Fibroblast of lung (primary cell): ENCODE results near the gene CLC. TPM values are rescaled to one million over a fixed set of nuclear protein-coding genes. Genes with fewer than 3 reads are reported as not detected.

ENCODE experiments used
- DNase-seq, 2 donors: peaks; one replicate each; pipeline versions ENCODE4 v3.0.0 to v3.0.0-alpha.2; 2010; ENCODE audit warnings: low read depth in 2 of 2
- H2AFZ ChIP-seq: 2 replicates; pipeline ENCODE4 v1.5.1; 2012; ENCODE audit warnings: low read length, control low read depth, inconsistent platforms
- H3K27ac ChIP-seq: 2 replicates; pipeline ENCODE4 v1.5.1; 2011; ENCODE audit warnings: low read length, control low read depth; ENCODE audit not compliant: insufficient read depth
- H3K27me3 ChIP-seq: 2 replicates; pipeline ENCODE4 v1.5.1; 2011; ENCODE audit warnings: mild to moderate bottlenecking, low read length; ENCODE audit not compliant: control insufficient read depth, insufficient read depth
- H3K36me3 ChIP-seq: 2 replicates; pipeline ENCODE4 v1.5.1; 2011; ENCODE audit warnings: low read length; ENCODE audit not compliant: control insufficient read depth, insufficient read depth
- H3K4me1 ChIP-seq: 2 replicates; pipeline ENCODE4 v1.5.1; 2011; ENCODE audit warnings: low read length; ENCODE audit not compliant: control insufficient read depth, insufficient read depth; ENCODE audit errors: extremely low read depth
- H3K4me2 ChIP-seq: 2 replicates; pipeline ENCODE4 v1.5.1; 2011; ENCODE audit warnings: low read length, control low read depth; ENCODE audit not compliant: insufficient read depth; ENCODE audit errors: extremely low read depth
- H3K4me3 ChIP-seq, 4 experiments: fragments of 200-600 bp in 1 of 4; sonication (generic) in 1 of 4; replicated peaks in 1 of 4; 2 replicates each; pipeline ENCODE4 v1.5.1; 2011 to 2016; ENCODE audit warnings: low read length in 4 of 4, low read depth in 3 of 4, mild to moderate bottlenecking in 3 of 4, control low read depth in 2 of 4, inconsistent platforms in 1 of 4, mixed read lengths in 1 of 4; ENCODE audit not compliant: insufficient read depth in 1 of 4; ENCODE audit errors: control extremely low read depth in 1 of 4
- H3K79me2 ChIP-seq: 2 replicates; pipeline ENCODE4 v1.5.1; 2012; ENCODE audit warnings: mild to moderate bottlenecking, low read length, inconsistent platforms; ENCODE audit not compliant: control insufficient read depth, insufficient read depth
- H3K9ac ChIP-seq: 2 replicates; pipeline ENCODE4 v1.5.1; 2011; ENCODE audit warnings: mild to moderate bottlenecking, low read length, control low read depth; ENCODE audit not compliant: insufficient read depth
- H3K9me3 ChIP-seq: 2 replicates; pipeline ENCODE4 v1.5.1; 2012; ENCODE audit warnings: low read depth, low read length; ENCODE audit not compliant: control insufficient read depth, insufficient read depth
- H4K20me1 ChIP-seq: 2 replicates; pipeline ENCODE4 v1.5.1; 2011; ENCODE audit warnings: low read length; ENCODE audit not compliant: control insufficient read depth, insufficient read depth; ENCODE audit errors: extremely low read depth
- CTCF ChIP-seq, 2 donors: IDR thresholded peaks in 1 of 2; conservative IDR thresholded peaks in 1 of 2; 1 replicate in 1 of 2; 2 replicates in 1 of 2; pipeline ENCODE4 v1.5.1; 2011 to 2012; ENCODE audit warnings: low read length in 2 of 2, control low read depth in 1 of 2, inconsistent platforms in 1 of 2, low read depth in 1 of 2, mild to moderate bottlenecking in 1 of 2
- EZH2 ChIP-seq: IDR thresholded peaks from 2 replicates; pipeline ENCODE4 v1.5.1; 2012; ENCODE audit warnings: low read length, control low read depth, mild to moderate bottlenecking; ENCODE audit errors: missing control alignments
- polyA plus RNA-seq, 2 donors: library from polyadenylated mRNA; depleted of rRNA in 1 of 2; stranded (reverse) in 1 of 2; unstranded in 1 of 2; fragments of >200 nt; gene quantifications; 2 replicates each; pipeline ENCODE4 v1.2.1, GENCODE V29; 2011 to 2012; ENCODE audit warnings: missing spikeins in 1 of 2
- total RNA-seq: library from RNA; depleted of rRNA; stranded (reverse); fragments of >200 nt; gene quantifications from 2 replicates; pipeline ENCODE4 v1.2.1, GENCODE V29; 2014

The CLC gene
- total and polyA plus RNA-seq, 2 donors (not counting 1 experiment from before 2014, with no cell fraction given), result not detected

GRCh38 chr19:39735688-39736087, 2.1 kb downstream of the CLC start:
- no peaks in the 10 kb centered on the region for H3K27me3 ChIP-seq
- H2AFZ ChIP-seq, result no peak overlapping the region
- H3K4me1 ChIP-seq, result no peaks in the 10 kb centered on the region
- H4K20me1 ChIP-seq, result no peaks in the 10 kb centered on the region
- H3K4me2 ChIP-seq, result no peak overlapping the region
- DNase-seq, result no peak
- TF ChIP-seq EZH2, result no peak
- no peak for TF ChIP-seq CTCF (conservative IDR thresholded peaks at IDR 0.05 in 1 of 2, IDR thresholded peaks at IDR 0.05 in 1 of 2; ENCODE audit: low read depth in 1 of 2, low read length in 2 of 2)
- no peaks in the 10 kb centered on the region for H3K9me3 ChIP-seq
- no peak overlapping the region for H3K9ac ChIP-seq
- no peaks in the 10 kb centered on the region for H3K79me2 ChIP-seq
- H3K36me3 ChIP-seq, result no peaks in the 10 kb centered on the region
- no peak overlapping the region for H3K27ac ChIP-seq
- H3K4me3 ChIP-seq, result no peak overlapping the region

- H3K79me2 ChIP-seq, result no peaks in the 10 kb centered on the region
- TF ChIP-seq CTCF (conservative IDR thresholded peaks at IDR 0.05 in 1 of 2, IDR thresholded peaks at IDR 0.05 in 1 of 2; ENCODE audit: low read depth in 1 of 2, low read length in 2 of 2), result no peak
- TF ChIP-seq EZH2, result no peak
- H3K4me1 ChIP-seq, result no peaks in the 10 kb centered on the region
- H2AFZ ChIP-seq, result no peak overlapping the region
- no peak for DNase-seq
- no peaks in the 10 kb centered on the region for H3K36me3 ChIP-seq
- H3K9ac ChIP-seq, result no peak overlapping the region
- no peak overlapping the region for H3K27ac ChIP-seq
- H3K4me2 ChIP-seq, result no peak overlapping the region
- no peaks in the 10 kb centered on the region for H3K27me3 ChIP-seq
- H3K4me3 ChIP-seq, result no peak overlapping the region
- H3K9me3 ChIP-seq, result no peaks in the 10 kb centered on the region
- no peaks in the 10 kb centered on the region for H4K20me1 ChIP-seq
Measured at GRCh38 chr19:39733841-39734240, 4.0 kb downstream of the CLC start.

GRCh38 chr19:39731685-39732084, 6.1 kb downstream of the CLC start:
- Histone ChIP-seq H3K36me3 (no peaks in the 10 kb centered on the region), H3K27ac (no peak overlapping the region)
- TF ChIP-seq EZH2, result no peak
- TF ChIP-seq CTCF (conservative IDR thresholded peaks at IDR 0.05 in 1 of 2, IDR thresholded peaks at IDR 0.05 in 1 of 2; ENCODE audit: low read depth in 1 of 2, low read length in 2 of 2), result no peak

More at GRCh38 chr19:39731685-39732084, 6.1 kb downstream of the CLC start:
- Histone ChIP-seq H3K4me3 (no peak overlapping the region), H3K27me3 (no peaks in the 10 kb centered on the region), H3K9me3 (no peaks in the 10 kb centered on the region), H4K20me1 (no peaks in the 10 kb centered on the region), H3K9ac (no peak overlapping the region), H3K79me2 (no peaks in the 10 kb centered on the region), H3K4me2 (no peak overlapping the region), H3K4me1 (no peaks in the 10 kb centered on the region), H2AFZ (no peak overlapping the region)
- no peak for DNase-seq
